Esophagus muscularis mucosa (tissue), 4 donors: ENCODE data around the gene LUC7L2.

Experiments
- CTCF ChIP-seq, 3 experiments: fragments of 200-600 bp in 2 of 3; fragments of 450-650 bp in 1 of 3; sonication (generic) in 2 of 3; IDR thresholded peaks; one replicate each; pipeline ENCODE4 v1.5.1; 2017 to 2019; ENCODE audit warnings: antibody characterized with exemption in 3 of 3, mild to moderate bottlenecking in 2 of 3, moderate library complexity in 1 of 3
- EP300 ChIP-seq: sonication (generic); formaldehyde crosslinking; IDR thresholded peaks from one replicate; pipeline ENCODE4 v1.6.1; 2017; ENCODE audit warnings: antibody characterized with exemption
- POLR2A ChIP-seq: fragments of 450-650 bp; IDR thresholded peaks from one replicate; pipeline ENCODE4 v1.6.1; 2017; ENCODE audit warnings: antibody characterized with exemption, moderate library complexity, mild to moderate bottlenecking, low read depth
- POLR2AphosphoS5 ChIP-seq, 2 donors: sonication (generic); formaldehyde crosslinking; IDR thresholded peaks; one replicate each; pipeline ENCODE4 v1.6.1; 2017; ENCODE audit warnings: antibody characterized with exemption in 2 of 2

- TF ChIP-seq CTCF (IDR thresholded peaks at IDR 0.05) (no peak), POLR2A (no peak), POLR2AphosphoS5 (IDR thresholded peaks at IDR 0.05) (no peak), EP300 (no peak)
Measured at GRCh38 chr7:139374246-139374645, 14.6 kb downstream of the LUC7L2 start.
